Measurements from ENCODE around the gene WDR46. TPM values are rescaled to one million over a fixed set of nuclear protein-coding genes. Genes with fewer than 3 reads are reported as not detected.
A peak's percentile ranks its signal among the peaks of the same experiment; 100 is the strongest.

WDR46 gene
- total RNA-seq: 10 to 100 TPM; 60.8 to 66.1 TPM
- 10 to 100 TPM; 65.8 to 88.9 TPM for polyA plus RNA-seq

GRCh38 chr6:33288921-33289783, at the start of gene WDR46, which contains the start of gene PFDN6:
TSS of gene WDR46 (minus strand) at chr6:33289239. CDS start at chr6:33289170, 69 bp downstream.
TSS of gene PFDN6 (plus strand) at chr6:33289601. CDS start at chr6:33289857, 256 bp downstream.
- no peaks in the 10 kb centered on the region for H3K27me3 Mint-ChIP-seq
- peak within 1 kb of the TSS; percentile 71 for H3K27ac ChIP-seq (ENCODE audit: low read depth, low read length)
- ChIA-PET POLR2A (ENCODE audit: partially characterized antibody) (interaction anchor here (0.6 to 8.8 kb wide), 22 partner anchors 11 to 444 kb away, joined by 3 to 220 read pairs (median 8); partner anchors contain the start of genes B3GALT4, CUTA, PHF1 and RGL2), CTCF (ENCODE audit: partially characterized antibody) (interaction anchor here (0.9 to 3.0 kb wide), 12 partner anchors 8 to 129 kb away, joined by 3 to 17 read pairs (median 6); partner anchors contain the start of genes B3GALT4, CUTA, RGL2 and RPS18)
- H3K9me3 Mint-ChIP-seq: no peaks in the 10 kb centered on the region
- H3K4me3 Mint-ChIP-seq: peak within 1 kb of the TSS; percentile 96 to 100 (median 98)
- peaks cover 45% of the 10 kb centered on the region for H3K36me3 ChIP-seq (ENCODE audit: insufficient read depth, low read length)
- intact Hi-C loops (cut with micrococcal nuclease): loop anchor here (1.0 kb wide), 7 partner anchors 10 to 102 kb away; partner anchors contain the start of genes B3GALT4, KIFC1 and VPS52
- no peaks in the 10 kb centered on the region for H3K27me3 ChIP-seq (ENCODE audit: insufficient read depth, low read length)
- peaks cover 20 to 49% of the 10 kb centered on the region in 2 donors for H3K36me3 Mint-ChIP-seq
- DNase-seq: peak; percentile 87 to 92 (median 89)
- H3K9me3 ChIP-seq (ENCODE audit: control insufficient read depth in 1 of 2, low read length in 2 of 2): no peaks in the 10 kb centered on the region
- peaks cover 24 to 48% (median 36%) of the 10 kb centered on the region in 4 donors for H3K4me1 Mint-ChIP-seq
- H3K4me3 ChIP-seq (ENCODE audit: low read length in 2 of 2): peak within 1 kb of the TSS; percentile 73 to 84
- H3K4me1 ChIP-seq (ENCODE audit: insufficient read depth, low read length): peaks cover 30% of the 10 kb centered on the region
- H3K27ac Mint-ChIP-seq: peak within 1 kb of the TSS; percentile 79 to 98 (median 95)

DNA sequence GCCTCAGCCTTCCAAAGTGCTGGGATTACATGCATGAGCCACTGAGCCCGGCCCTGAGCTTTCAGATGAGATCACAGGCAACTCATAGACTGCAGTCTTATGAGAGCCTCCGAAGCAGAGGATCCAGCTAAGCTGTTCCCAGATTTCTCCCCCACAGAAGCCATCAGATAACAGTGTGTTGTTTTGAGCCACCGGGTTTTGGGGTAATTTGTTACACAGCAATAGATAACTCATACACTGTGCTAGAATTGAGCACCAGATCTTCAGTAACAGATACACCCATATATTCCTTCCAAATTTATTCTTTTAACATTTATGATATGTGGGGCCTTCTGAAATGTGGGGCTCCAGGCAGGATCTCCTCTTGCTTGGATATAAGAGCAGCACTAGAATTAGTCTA, 47.5 kb upstream of the WDR46 start:
- H3K27ac Mint-ChIP-seq: no peak overlapping the region
- no peaks in the 10 kb centered on the region for H3K27me3 ChIP-seq (ENCODE audit: insufficient read depth, low read length)
- no peak overlapping the region for H3K27ac ChIP-seq (ENCODE audit: low read depth, low read length)
- H3K4me3 ChIP-seq (ENCODE audit: low read length in 2 of 2): no peak overlapping the region
- DNase-seq: no peak
- H3K27me3 Mint-ChIP-seq: no peaks in the 10 kb centered on the region
- intact Hi-C loops (cut with micrococcal nuclease): no loop called here
- H3K36me3 Mint-ChIP-seq: no peaks in the 10 kb centered on the region
- H3K9me3 ChIP-seq (ENCODE audit: control insufficient read depth in 1 of 2, low read length in 2 of 2): no peaks in the 10 kb centered on the region
- CTCF ChIA-PET (ENCODE audit: partially characterized antibody): no interaction called here
- H3K9me3 Mint-ChIP-seq: peaks cover 0 to 2% (median 0%) of the 10 kb centered on the region in 8 donors
- H3K36me3 ChIP-seq (ENCODE audit: insufficient read depth, low read length): no peaks in the 10 kb centered on the region
- POLR2A ChIA-PET (ENCODE audit: partially characterized antibody): interaction anchor here (0.8 to 1.1 kb wide), 3 partner anchors 9 to 19 kb away, joined by 3 to 4 read pairs (median 3); partner anchors contain the start of gene ZBTB22
- H3K4me1 Mint-ChIP-seq: peaks cover 6 to 14% (median 11%) of the 10 kb centered on the region in 4 donors
- H3K4me1 ChIP-seq (ENCODE audit: insufficient read depth, low read length): no peaks in the 10 kb centered on the region
- H3K4me3 Mint-ChIP-seq: no peak overlapping the region

DNA sequence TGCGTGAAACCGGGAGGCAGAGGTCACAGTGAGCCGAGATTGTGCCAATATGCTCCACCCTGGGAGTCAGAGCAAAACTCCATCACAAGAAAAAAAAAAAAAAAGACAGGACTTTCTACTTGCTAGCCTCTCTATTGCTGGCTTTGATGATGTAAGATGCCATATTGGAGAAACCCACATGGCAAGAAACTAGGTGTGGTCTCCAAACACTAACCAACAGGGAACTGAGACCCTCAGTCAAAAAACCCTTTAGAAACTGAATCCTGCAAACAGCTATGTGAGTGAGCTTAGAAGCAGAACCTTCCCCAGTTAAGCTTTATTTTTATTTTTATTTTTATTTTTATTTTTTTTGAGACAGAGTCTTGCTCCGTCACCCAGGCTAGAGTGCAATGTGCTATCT, 46.9 kb upstream of the WDR46 start:
- Histone ChIP-seq H3K4me3 (ENCODE audit: low read length in 2 of 2) (no peak overlapping the region), H3K9me3 (ENCODE audit: control insufficient read depth in 1 of 2, low read length in 2 of 2) (no peaks in the 10 kb centered on the region), H3K27me3 (ENCODE audit: insufficient read depth, low read length) (no peaks in the 10 kb centered on the region), H3K36me3 (ENCODE audit: insufficient read depth, low read length) (no peaks in the 10 kb centered on the region), H3K4me1 (ENCODE audit: insufficient read depth, low read length) (no peaks in the 10 kb centered on the region), H3K27ac (ENCODE audit: low read depth, low read length) (no peak overlapping the region)
- ChIA-PET POLR2A (ENCODE audit: partially characterized antibody) (interaction anchor here (0.8 to 0.9 kb wide), 2 partner anchors 9 to 18 kb away, joined by 3 read pairs; partner anchors contain the start of gene ZBTB22), CTCF (ENCODE audit: partially characterized antibody) (interaction anchor here (0.7 to 1.8 kb wide), 4 partner anchors 8 to 272 kb away, joined by 3 to 5 read pairs (median 4); no protein-coding TSS in a partner anchor)
- Mint-ChIP-seq H3K27ac (no peak overlapping the region), H3K4me1 (peaks cover 6 to 14% (median 11%) of the 10 kb centered on the region in 4 donors), H3K9me3 (peaks cover 0 to 2% (median 0%) of the 10 kb centered on the region in 8 donors), H3K36me3 (no peaks in the 10 kb centered on the region), H3K27me3 (no peaks in the 10 kb centered on the region), H3K4me3 (no peak overlapping the region)
- DNase-seq: no peak
- intact Hi-C loops (cut with micrococcal nuclease): no loop called here

GRCh38 chr6:33333666-33334065, 44.6 kb upstream of the WDR46 start:
- no peak overlapping the region for H3K27ac ChIP-seq (ENCODE audit: low read depth, low read length)
- H3K27me3 ChIP-seq (ENCODE audit: insufficient read depth, low read length): no peaks in the 10 kb centered on the region
- Mint-ChIP-seq H3K27me3 (no peaks in the 10 kb centered on the region), H3K36me3 (no peaks in the 10 kb centered on the region), H3K9me3 (peaks cover 0 to 2% (median 0%) of the 10 kb centered on the region in 8 donors), H3K4me1 (peaks cover 4 to 11% (median 6%) of the 10 kb centered on the region in 4 donors), H3K4me3 (no peak overlapping the region), H3K27ac (peak overlapping the region in 1 of 7 donors; percentile 29)
- DNase-seq: no peak
- H3K9me3 ChIP-seq (ENCODE audit: control insufficient read depth in 1 of 2, low read length in 2 of 2): no peaks in the 10 kb centered on the region
- H3K36me3 ChIP-seq (ENCODE audit: insufficient read depth, low read length): no peaks in the 10 kb centered on the region
- ChIA-PET CTCF (ENCODE audit: partially characterized antibody) (no interaction called here), POLR2A (ENCODE audit: partially characterized antibody) (interaction anchor here (0.6 to 0.9 kb wide), 3 partner anchors 10 to 237 kb away, joined by 3 to 5 read pairs (median 3); partner anchors contain the start of gene ZBTB22)
- H3K4me1 ChIP-seq (ENCODE audit: insufficient read depth, low read length): no peaks in the 10 kb centered on the region
- intact Hi-C loops (cut with micrococcal nuclease): no loop called here
- H3K4me3 ChIP-seq (ENCODE audit: low read length in 2 of 2): no peak overlapping the region

- intact Hi-C loops (cut with micrococcal nuclease): no loop called here
Observed at GRCh38 chr6:33330736-33331135, 41.7 kb upstream of the WDR46 start.

GRCh38 chr6:33329058-33329457, 40.0 kb upstream of the WDR46 start:
- no peak overlapping the region for H3K4me3 Mint-ChIP-seq
- CTCF ChIA-PET (ENCODE audit: partially characterized antibody): no interaction called here
- peak overlapping the region in 2 of 7 donors; percentile 30 to 48 for H3K27ac Mint-ChIP-seq

More at GRCh38 chr6:33330736-33331135, 41.7 kb upstream of the WDR46 start:
- no peaks in the 10 kb centered on the region for H3K27me3 ChIP-seq (ENCODE audit: insufficient read depth, low read length)
- no peaks in the 10 kb centered on the region for H3K36me3 ChIP-seq (ENCODE audit: insufficient read depth, low read length)
- H3K4me1 ChIP-seq (ENCODE audit: insufficient read depth, low read length): no peaks in the 10 kb centered on the region
- DNase-seq: no peak
- Mint-ChIP-seq H3K27me3 (no peaks in the 10 kb centered on the region), H3K4me1 (peaks cover 4 to 11% (median 6%) of the 10 kb centered on the region in 4 donors), H3K4me3 (no peak overlapping the region), H3K27ac (no peak overlapping the region), H3K36me3 (no peaks in the 10 kb centered on the region), H3K9me3 (peaks cover 0 to 2% (median 0%) of the 10 kb centered on the region in 8 donors)
- CTCF ChIA-PET (ENCODE audit: partially characterized antibody): interaction anchor here (1.1 kb wide), 1 partner anchor 54 kb away, joined by 3 read pairs; the partner anchor contains the start of gene B3GALT4
- POLR2A ChIA-PET (ENCODE audit: partially characterized antibody): no interaction called here
- H3K27ac ChIP-seq (ENCODE audit: low read depth, low read length): no peak overlapping the region
- H3K9me3 ChIP-seq (ENCODE audit: control insufficient read depth in 1 of 2, low read length in 2 of 2): no peaks in the 10 kb centered on the region
- no peak overlapping the region for H3K4me3 ChIP-seq (ENCODE audit: low read length in 2 of 2)

More at GRCh38 chr6:33329058-33329457, 40.0 kb upstream of the WDR46 start:
- DNase-seq: no peak
- peaks cover 3 to 11% (median 3%) of the 10 kb centered on the region in 4 donors for H3K4me1 Mint-ChIP-seq
- intact Hi-C loops (cut with micrococcal nuclease): no loop called here
- H3K9me3 Mint-ChIP-seq: no peaks in the 10 kb centered on the region
- Histone ChIP-seq H3K4me3 (ENCODE audit: low read length in 2 of 2) (no peak overlapping the region), H3K27me3 (ENCODE audit: insufficient read depth, low read length) (no peaks in the 10 kb centered on the region), H3K9me3 (ENCODE audit: control insufficient read depth in 1 of 2, low read length in 2 of 2) (no peaks in the 10 kb centered on the region), H3K27ac (ENCODE audit: low read depth, low read length) (no peak overlapping the region), H3K4me1 (ENCODE audit: insufficient read depth, low read length) (peaks cover 4% of the 10 kb centered on the region), H3K36me3 (ENCODE audit: insufficient read depth, low read length) (no peaks in the 10 kb centered on the region)
- H3K27me3 Mint-ChIP-seq: no peaks in the 10 kb centered on the region
- H3K36me3 Mint-ChIP-seq: no peaks in the 10 kb centered on the region
- POLR2A ChIA-PET (ENCODE audit: partially characterized antibody): interaction anchor here (0.9 to 1.2 kb wide), 2 partner anchors 15 to 16 kb away, joined by 6 read pairs; no protein-coding TSS in a partner anchor

All from CD4-positive, alpha-beta memory T cell (primary cell).